NCI-H1417 (cell line): ENCODE results near the gene PALLD.
"Not testable (repeated sequence)": the region's sequence is repeated elsewhere in the genome, so short reads cannot be mapped to it uniquely, and the experiment has no call there.

Experiments used
- DNase-seq, 3 experiments: peaks; one replicate each; lab custom pipeline; 2025; lab: John Stamatoyannopoulos, UW

PALLD gene

GRCh38 chr4:168705121-168705520 lies 208.3 kb downstream of the PALLD start:
- DNase-seq, result no peak

GRCh38 chr4:168707205-168707604 lies 210.4 kb downstream of the PALLD start:
- no peak for DNase-seq

DNA sequence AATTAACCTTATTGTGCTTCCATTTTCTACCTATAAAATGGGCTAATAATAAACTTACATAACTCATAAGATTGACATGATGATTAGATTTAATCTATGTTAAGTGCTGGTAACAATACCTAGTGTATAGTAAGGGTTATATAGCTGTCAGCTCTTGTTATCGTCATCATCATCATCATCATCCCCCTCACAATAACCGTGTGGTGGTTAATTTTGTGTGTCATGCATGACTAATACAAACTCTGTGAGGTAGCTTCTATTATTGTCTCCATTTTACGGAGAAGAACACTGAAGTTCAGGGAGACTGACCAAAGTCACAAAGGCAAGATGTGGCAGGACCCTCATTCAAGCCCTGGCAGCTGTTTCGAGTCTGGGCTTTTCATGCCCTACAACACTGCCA lies 211.3 kb downstream of the PALLD start:
- no peak for DNase-seq

GRCh38 chr4:168710353-168710946 lies 213.6 kb downstream of the PALLD start:
- peak in 2 of 3 experiments; percentile 4 to 7 for DNase-seq

- DNase-seq, result peak in 2 of 3 experiments; percentile 21 to 56
These were observed 214.6 kb downstream of the PALLD start for GRCh38 chr4:168711197-168712140.

GRCh38 chr4:168712316-168712890 lies 215.6 kb downstream of the PALLD start:
- peak in 2 of 3 experiments; percentile 17 to 82 for DNase-seq

- DNase-seq, result peak; percentile 71 to 99 (median 83)
These were observed 216.4 kb downstream of the PALLD start for GRCh38 chr4:168713253-168713652.

DNA sequence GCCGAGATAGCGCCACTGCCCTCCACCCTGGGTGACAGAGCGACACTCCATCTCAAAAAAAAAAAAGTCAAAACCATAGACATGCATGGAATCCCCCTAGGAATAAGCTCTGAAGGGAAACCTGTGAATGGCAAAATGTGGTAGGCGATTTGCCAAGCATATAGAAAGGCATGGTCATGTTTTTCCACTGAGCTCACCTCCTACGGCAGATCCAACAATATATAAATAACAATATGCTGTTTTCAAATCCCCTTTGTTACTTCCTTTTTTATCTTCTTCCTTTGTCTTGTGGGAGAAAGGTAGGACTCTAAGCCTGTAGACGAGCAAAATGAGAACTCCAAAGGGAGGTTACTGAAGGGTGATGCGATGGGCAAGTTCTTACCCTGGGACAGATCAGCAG lies 219.0 kb downstream of the PALLD start:
- no peak for DNase-seq

DNA sequence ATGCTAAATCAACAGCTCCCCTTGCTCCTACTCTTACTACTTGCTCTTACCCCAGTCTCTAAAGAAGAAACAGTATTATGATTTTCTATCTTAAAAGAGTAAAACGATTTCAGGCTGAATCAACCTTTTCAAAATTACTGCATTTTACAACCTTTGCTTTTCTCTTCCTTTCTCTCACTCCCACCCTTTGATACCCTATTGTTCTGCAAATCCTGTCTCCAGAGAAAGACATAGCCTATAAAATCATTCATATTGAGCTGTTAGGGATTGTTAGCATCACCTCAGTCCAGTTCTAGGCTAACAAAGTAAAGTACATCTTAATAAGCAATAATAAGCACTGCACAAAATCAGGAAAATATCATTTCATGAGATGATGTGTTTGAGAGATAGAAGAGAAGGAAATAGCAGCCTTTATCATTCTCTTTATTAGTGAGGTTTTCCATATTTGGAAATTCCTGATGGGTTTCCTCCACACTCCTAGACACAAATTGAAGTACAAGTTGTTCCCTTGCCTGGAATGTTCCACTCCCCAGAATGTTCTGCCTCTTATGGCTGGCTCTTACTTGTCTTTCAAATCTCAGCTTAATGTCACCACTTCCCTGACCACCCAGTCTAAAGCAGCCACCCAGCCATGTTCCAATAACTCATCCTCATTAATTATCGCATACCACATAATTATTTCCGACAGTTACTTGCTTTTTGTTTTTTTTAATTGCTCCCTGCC lies 219.7 kb downstream of the PALLD start:
- DNase-seq, result no peak

- DNase-seq, result no peak
These were observed 221.0 kb downstream of the PALLD start for GRCh38 chr4:168717847-168718246.

DNA sequence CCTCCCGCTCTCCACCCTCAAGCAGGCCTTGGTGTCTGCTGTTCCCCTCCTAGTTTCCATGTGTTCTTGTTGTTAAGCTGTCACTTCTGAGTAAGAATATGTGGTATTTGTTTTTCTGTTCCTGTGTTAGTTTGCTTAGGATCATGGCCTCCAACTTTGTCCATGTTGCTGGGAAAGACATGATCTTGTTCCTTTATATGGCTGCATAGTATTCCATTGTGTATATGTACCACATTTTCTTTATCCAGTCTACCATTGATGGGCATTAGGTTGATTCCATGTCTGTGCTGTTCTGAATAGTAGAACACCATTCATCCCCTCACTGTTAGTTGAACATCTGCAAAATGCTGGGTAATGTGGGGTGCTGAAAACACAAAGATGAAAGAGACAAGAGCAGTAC lies 222.9 kb downstream of the PALLD start:
- DNase-seq, result no peak

GRCh38 chr4:168720396-168720900 lies 223.6 kb downstream of the PALLD start:
- no peak for DNase-seq

GRCh38 chr4:168722391-168722790 lies 225.5 kb downstream of the PALLD start:
- no peak for DNase-seq

GRCh38 chr4:168723020-168723419 lies 226.2 kb downstream of the PALLD start:
- DNase-seq, result no peak

DNA sequence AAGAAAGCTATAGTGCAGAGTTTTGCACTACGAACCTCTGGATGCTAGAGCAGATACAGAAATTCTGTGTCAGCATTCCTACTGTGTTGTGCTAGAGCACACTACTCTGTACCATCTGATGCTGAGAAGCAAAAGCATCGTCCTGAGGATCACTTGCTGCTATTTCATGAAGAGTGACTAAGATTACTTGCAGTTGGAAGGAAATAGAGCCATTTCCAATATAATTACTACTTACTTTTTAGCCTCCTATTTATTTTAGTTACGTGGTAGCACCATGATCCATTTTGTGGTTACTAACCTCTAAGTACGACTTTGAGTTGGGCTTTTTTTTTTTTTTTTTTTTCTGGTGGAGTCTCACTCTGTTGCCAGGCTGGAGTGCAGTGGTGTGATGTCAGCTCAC lies 226.7 kb downstream of the PALLD start:
- DNase-seq, result no peak

DNA sequence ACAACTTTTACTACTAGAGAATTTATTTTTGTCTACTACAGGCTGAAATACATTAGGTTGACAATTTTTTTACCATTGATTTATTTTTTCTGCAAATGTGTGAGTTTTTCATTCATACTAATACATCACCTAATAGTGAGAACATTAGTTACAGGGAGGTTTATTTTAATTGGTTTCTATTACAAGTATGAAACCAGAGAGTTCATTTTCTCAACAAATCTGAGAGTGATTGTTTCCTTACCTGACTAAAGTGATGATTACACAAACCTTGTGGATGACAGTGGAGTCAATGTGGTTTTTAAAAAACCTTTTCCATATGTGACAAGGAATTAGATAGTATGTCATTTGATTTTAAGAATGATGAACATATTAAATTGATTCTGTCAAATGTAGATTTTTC lies 227.4 kb downstream of the PALLD start:
- no peak for DNase-seq

- no peak for DNase-seq
These were observed 228.0 kb downstream of the PALLD start for GRCh38 chr4:168724686-168725411.

DNA sequence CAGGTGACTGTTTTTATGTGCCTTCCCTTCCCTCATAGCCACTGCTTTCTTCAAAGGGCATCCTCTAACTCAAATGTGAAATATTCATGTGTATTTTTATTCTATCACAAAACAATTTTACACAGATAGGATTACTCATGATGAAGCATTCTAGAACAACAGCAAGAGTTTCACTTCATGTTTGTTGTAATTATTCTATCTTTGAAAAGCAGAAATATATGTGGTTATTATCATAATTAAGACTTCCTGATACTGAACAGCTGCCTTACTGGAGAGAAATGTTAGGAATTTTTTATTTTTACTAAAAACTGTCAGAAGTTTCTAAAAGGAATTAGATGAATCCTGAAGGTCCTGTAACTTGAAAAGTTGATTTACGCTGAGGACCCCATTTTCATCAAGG lies 229.1 kb downstream of the PALLD start:
- DNase-seq, result no peak

GRCh38 chr4:168727181-168727580 lies 230.3 kb downstream of the PALLD start:
- not testable (repeated sequence) for DNase-seq

DNA sequence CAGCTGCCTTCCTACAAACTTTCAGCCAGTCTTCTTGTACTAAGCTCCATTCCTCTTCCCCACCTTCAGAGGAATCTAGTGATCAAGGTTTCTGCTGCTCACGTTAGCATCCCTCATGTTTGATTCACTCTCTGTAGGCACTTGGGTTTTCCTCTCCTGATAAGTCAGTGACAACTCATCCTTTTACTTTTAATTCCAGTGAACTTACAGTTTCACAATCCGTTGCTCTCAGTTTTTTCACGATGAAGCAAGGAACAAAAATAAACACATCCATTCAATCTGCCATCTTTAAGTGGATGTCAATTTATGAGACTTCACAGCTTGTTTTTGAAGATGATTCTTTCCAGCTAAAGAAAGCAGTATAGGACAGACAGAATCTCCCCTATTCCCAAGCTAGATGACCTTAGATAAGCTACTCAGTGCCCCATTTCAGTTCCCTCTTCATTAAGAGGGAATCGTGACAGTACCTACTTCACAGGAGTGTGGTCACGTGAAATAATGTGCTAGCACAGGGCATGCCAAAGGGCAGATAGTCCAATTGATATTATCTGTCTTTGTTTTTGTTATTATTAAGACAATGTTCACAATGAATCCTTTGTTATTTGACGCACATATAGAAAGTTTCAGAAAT lies 234.3 kb downstream of the PALLD start:
- DNase-seq, result peak in 1 of 3 experiments; percentile 14
